Measurements from ENCODE around the gene LARGE1. TPM values are rescaled to one million over a fixed set of nuclear protein-coding genes. Genes with fewer than 3 reads are reported as not detected.

Gene LARGE1
- total and polyA plus RNA-seq, 9 of the 15 experiments (the other 6 are each of a cell fraction or from before 2014, with no cell fraction given), result 0.01 to 0.66 (median 0.14) TPM; not detected in 2

- Histone ChIP-seq H3K4me3 (no peak overlapping the region), H3K36me3 (ENCODE audit: control insufficient read depth, insufficient read depth, low read length) (no peaks in the 10 kb centered on the region), H3K4me2 (ENCODE audit: insufficient read depth, low read length) (no peak overlapping the region), H3K27me3 (ENCODE audit: control insufficient read depth in 2 of 2, insufficient read depth in 2 of 2, low read length in 2 of 2) (no peaks in the 10 kb centered on the region), H3K27ac (ENCODE audit: extremely low read depth, low read depth, low read length) (no peak overlapping the region), H3K4me1 (replicated peaks in 1 of 2; ENCODE audit: control insufficient read depth in 2 of 2, insufficient read depth in 2 of 2, low read length in 2 of 2) (no peaks in the 10 kb centered on the region), H3K9me3 (replicated peaks; ENCODE audit: control insufficient read depth, insufficient read depth, low read depth, low read length) (no peaks in the 10 kb centered on the region), H3K79me2 (ENCODE audit: control insufficient read depth, insufficient read depth, low read length) (no peaks in the 10 kb centered on the region), H3K9me1 (ENCODE audit: control insufficient read depth, insufficient read depth, low read length) (no peaks in the 10 kb centered on the region), H3K9ac (ENCODE audit: insufficient read depth in 1 of 2, low read depth in 2 of 2, low read length in 2 of 2) (no peak overlapping the region), H2AFZ (ENCODE audit: low read depth, low read length) (no peak overlapping the region), H4K20me1 (replicated peaks; ENCODE audit: control insufficient read depth, insufficient read depth, low read length) (no peaks in the 10 kb centered on the region)
- 0% methylated on average over 3 of the region's 3 CpGs for whole genome bisulfite sequencing (ENCODE audit: insufficient coverage, low coverage, missing lambda C conversion rate)
- FAIRE-seq (no peak), DNase-seq (ENCODE audit: extremely low read depth in 1 of 4, low spot score in 3 of 4) (no peak), ATAC-seq (no peak)
- in situ Hi-C loops (cut with MboI) (no loop called here), intact Hi-C loops (cut with micrococcal nuclease) (no loop called here)
- TF ChIP-seq BHLHE40 (IDR thresholded peaks at IDR 0.05; ENCODE audit: low read length) (no peak), ZNF3 (CRISPR knock-in tag; IDR thresholded peaks at IDR 0.05) (no peak), KLF13 (tag; IDR thresholded peaks at IDR 0.05; ENCODE audit: borderline replicate concordance, low read depth) (no peak), ZNF77 (CRISPR knock-in tag; IDR thresholded peaks at IDR 0.05) (no peak), ETV5 (CRISPR knock-in tag; IDR thresholded peaks at IDR 0.05; ENCODE audit: low read depth) (no peak), NFIC (IDR thresholded peaks at IDR 0.05) (no peak), MITF (IDR thresholded peaks at IDR 0.05) (no peak), DACH1 (IDR thresholded peaks at IDR 0.05; ENCODE audit: partially characterized antibody) (no peak), SMAD3 (CRISPR knock-in tag; conservative IDR thresholded peaks at IDR 0.05) (no peak), KAT8 (IDR thresholded peaks at IDR 0.05; ENCODE audit: low read depth) (no peak), IFI16 (CRISPR knock-in tag; IDR thresholded peaks at IDR 0.05) (no peak), ZNF511 (CRISPR knock-in tag; IDR thresholded peaks at IDR 0.05) (no peak), CEBPZ (IDR thresholded peaks at IDR 0.05; ENCODE audit: borderline replicate concordance, low read depth, low read length) (no peak), FOXK1 (CRISPR knock-in tag; IDR thresholded peaks at IDR 0.05; ENCODE audit: borderline replicate concordance) (no peak), HCFC1 (IDR thresholded peaks at IDR 0.05; ENCODE audit: low read depth, low read length) (no peak), SLC30A9 (CRISPR knock-in tag; IDR thresholded peaks at IDR 0.05) (no peak)
- BruUV-seq (replicated peaks), result no TSS peak
- CTCF ChIA-PET (ENCODE audit: low intra/inter-chr PET ratio), result no interaction called here
- POLR2A ChIA-PET, result no interaction called here
Observed at GRCh38 chr22:33680632-33681031, 239.6 kb downstream of the LARGE1 start.

Data from K562 (cell line).